ENCODE results near the gene CNTNAP4.

The CNTNAP4 gene

GRCh38 chr16:76445815-76446214, 168.6 kb downstream of the CNTNAP4 start:
- no peak for TF ChIP-seq Cebpa-rat (IDR thresholded peaks at IDR 0.05)
- Histone ChIP-seq H3K27me3 (no peaks in the 10 kb centered on the region), H3K9ac (no peak overlapping the region), H3K4me3 (no peak overlapping the region), H3K9me3 (no peaks in the 10 kb centered on the region), H4K20me1 (no peaks in the 10 kb centered on the region), H3K36me3 (no peaks in the 10 kb centered on the region), H3K4me2 (no peak overlapping the region), H3K27ac (no peak overlapping the region), H3K4me1 (no peaks in the 10 kb centered on the region)

- Histone ChIP-seq H3K27me3 (no peaks in the 10 kb centered on the region), H4K20me1 (no peaks in the 10 kb centered on the region), H3K27ac (no peak overlapping the region), H3K4me2 (no peak overlapping the region), H3K4me3 (no peak overlapping the region), H3K9me3 (no peaks in the 10 kb centered on the region), H3K9ac (no peak overlapping the region), H3K36me3 (no peaks in the 10 kb centered on the region), H3K4me1 (no peaks in the 10 kb centered on the region)
- TF ChIP-seq Cebpa-rat (IDR thresholded peaks at IDR 0.05) = no peak
These were observed 169.1 kb downstream of the CNTNAP4 start for GRCh38 chr16:76446251-76446650.

- Histone ChIP-seq H3K9ac (no peak overlapping the region), H3K4me1 (no peaks in the 10 kb centered on the region), H4K20me1 (no peaks in the 10 kb centered on the region), H3K4me3 (no peak overlapping the region), H3K27ac (no peak overlapping the region), H3K9me3 (no peaks in the 10 kb centered on the region), H3K27me3 (no peaks in the 10 kb centered on the region), H3K36me3 (no peaks in the 10 kb centered on the region), H3K4me2 (no peak overlapping the region)
- no peak for TF ChIP-seq Cebpa-rat (IDR thresholded peaks at IDR 0.05)
These were observed 173.7 kb downstream of the CNTNAP4 start for GRCh38 chr16:76450890-76451289.

- H4K20me1 ChIP-seq = no peaks in the 10 kb centered on the region
- H3K27ac ChIP-seq = no peak overlapping the region
- H3K9ac ChIP-seq = no peak overlapping the region
- H3K4me3 ChIP-seq = no peak overlapping the region
- no peaks in the 10 kb centered on the region for H3K9me3 ChIP-seq
- H3K4me1 ChIP-seq = no peaks in the 10 kb centered on the region
- H3K36me3 ChIP-seq = no peaks in the 10 kb centered on the region
- no peak overlapping the region for H3K4me2 ChIP-seq
- no peaks in the 10 kb centered on the region for H3K27me3 ChIP-seq
- TF ChIP-seq Cebpa-rat (IDR thresholded peaks at IDR 0.05) = no peak
These were observed 178.1 kb downstream of the CNTNAP4 start for GRCh38 chr16:76455257-76455656.

GRCh38 chr16:76456016-76456415, 178.8 kb downstream of the CNTNAP4 start:
- H3K27ac ChIP-seq = no peak overlapping the region
- H3K9me3 ChIP-seq = no peaks in the 10 kb centered on the region
- no peak overlapping the region for H3K4me2 ChIP-seq
- H3K4me1 ChIP-seq = no peaks in the 10 kb centered on the region
- H4K20me1 ChIP-seq = no peaks in the 10 kb centered on the region
- TF ChIP-seq Cebpa-rat (IDR thresholded peaks at IDR 0.05) = no peak
- no peaks in the 10 kb centered on the region for H3K36me3 ChIP-seq
- no peak overlapping the region for H3K9ac ChIP-seq
- no peak overlapping the region for H3K4me3 ChIP-seq
- no peaks in the 10 kb centered on the region for H3K27me3 ChIP-seq

GRCh38 chr16:76459111-76459510, 181.9 kb downstream of the CNTNAP4 start:
- H3K4me3 ChIP-seq = no peak overlapping the region
- H3K4me2 ChIP-seq = no peak overlapping the region
- H3K9ac ChIP-seq = no peak overlapping the region
- H3K9me3 ChIP-seq = no peaks in the 10 kb centered on the region
- H3K36me3 ChIP-seq = no peaks in the 10 kb centered on the region
- no peak for TF ChIP-seq Cebpa-rat (IDR thresholded peaks at IDR 0.05)
- no peak overlapping the region for H3K27ac ChIP-seq
- no peaks in the 10 kb centered on the region for H4K20me1 ChIP-seq
- H3K27me3 ChIP-seq = no peaks in the 10 kb centered on the region
- H3K4me1 ChIP-seq = no peaks in the 10 kb centered on the region

- no peak overlapping the region for H3K27ac ChIP-seq
- no peak overlapping the region for H3K9ac ChIP-seq
- H4K20me1 ChIP-seq = no peaks in the 10 kb centered on the region
- no peak overlapping the region for H3K4me3 ChIP-seq
- no peaks in the 10 kb centered on the region for H3K36me3 ChIP-seq
- TF ChIP-seq Cebpa-rat (IDR thresholded peaks at IDR 0.05) = no peak
- H3K9me3 ChIP-seq = no peaks in the 10 kb centered on the region
- H3K4me1 ChIP-seq = no peaks in the 10 kb centered on the region
- no peak overlapping the region for H3K4me2 ChIP-seq
- no peaks in the 10 kb centered on the region for H3K27me3 ChIP-seq
These were observed 184.6 kb downstream of the CNTNAP4 start for GRCh38 chr16:76461836-76462235.

GRCh38 chr16:76464955-76465620, 187.9 kb downstream of the CNTNAP4 start:
- no peak overlapping the region for H3K4me2 ChIP-seq
- H4K20me1 ChIP-seq = no peaks in the 10 kb centered on the region
- H3K9me3 ChIP-seq = no peaks in the 10 kb centered on the region
- no peak overlapping the region for H3K4me3 ChIP-seq
- no peak overlapping the region for H3K9ac ChIP-seq
- no peaks in the 10 kb centered on the region for H3K27me3 ChIP-seq
- H3K4me1 ChIP-seq = no peaks in the 10 kb centered on the region
- no peak for TF ChIP-seq Cebpa-rat (IDR thresholded peaks at IDR 0.05)
- H3K36me3 ChIP-seq = no peaks in the 10 kb centered on the region
- no peak overlapping the region for H3K27ac ChIP-seq

- no peak for TF ChIP-seq Cebpa-rat (IDR thresholded peaks at IDR 0.05)
- no peaks in the 10 kb centered on the region for H3K4me1 ChIP-seq
- no peaks in the 10 kb centered on the region for H3K27me3 ChIP-seq
These were observed 189.7 kb downstream of the CNTNAP4 start for GRCh38 chr16:76466871-76467270.

GRCh38 chr16:76474048-76474447, 196.8 kb downstream of the CNTNAP4 start:
- H3K27me3 ChIP-seq = no peaks in the 10 kb centered on the region
- H3K4me3 ChIP-seq = no peak overlapping the region
- H3K9me3 ChIP-seq = no peaks in the 10 kb centered on the region
- TF ChIP-seq Cebpa-rat (IDR thresholded peaks at IDR 0.05) = no peak
- H3K27ac ChIP-seq = no peak overlapping the region
- no peak overlapping the region for H3K9ac ChIP-seq
- H3K4me1 ChIP-seq = no peaks in the 10 kb centered on the region
- H3K4me2 ChIP-seq = no peak overlapping the region
- no peaks in the 10 kb centered on the region for H4K20me1 ChIP-seq
- H3K36me3 ChIP-seq = no peaks in the 10 kb centered on the region

More at GRCh38 chr16:76466871-76467270, 189.7 kb downstream of the CNTNAP4 start:
- no peaks in the 10 kb centered on the region for H3K9me3 ChIP-seq
- no peak overlapping the region for H3K4me2 ChIP-seq
- H3K4me3 ChIP-seq = no peak overlapping the region
- no peaks in the 10 kb centered on the region for H4K20me1 ChIP-seq
- H3K9ac ChIP-seq = no peak overlapping the region
- no peaks in the 10 kb centered on the region for H3K36me3 ChIP-seq
- H3K27ac ChIP-seq = no peak overlapping the region

GRCh38 chr16:76478105-76478504, 200.9 kb downstream of the CNTNAP4 start:
- Histone ChIP-seq H3K4me1 (no peaks in the 10 kb centered on the region), H4K20me1 (no peaks in the 10 kb centered on the region), H3K36me3 (no peaks in the 10 kb centered on the region), H3K4me2 (no peak overlapping the region), H3K9me3 (no peaks in the 10 kb centered on the region), H3K27ac (no peak overlapping the region), H3K27me3 (no peaks in the 10 kb centered on the region), H3K9ac (no peak overlapping the region), H3K4me3 (no peak overlapping the region)
- no peak for TF ChIP-seq Cebpa-rat (IDR thresholded peaks at IDR 0.05)

Data from BLaER1 (cell line).